Measurements from ENCODE around the gene ERGIC1.
A peak's percentile ranks its signal among the peaks of the same experiment; 100 is the strongest.

Gene ERGIC1

GRCh38 chr5:172926008-172926523 lies 92.0 kb downstream of the ERGIC1 start:
- no peak for DNase-seq

- no peak for DNase-seq
These were observed 92.7 kb downstream of the ERGIC1 start for GRCh38 chr5:172926796-172927195.

GRCh38 chr5:172929371-172929838 lies 95.4 kb downstream of the ERGIC1 start:
- no peak for DNase-seq

- DNase-seq: no peak
These were observed 97.0 kb downstream of the ERGIC1 start for GRCh38 chr5:172931001-172931536.

GRCh38 chr5:172932313-172933017 lies 98.4 kb downstream of the ERGIC1 start:
- DNase-seq: peak; percentile 88

- DNase-seq: no peak
These were observed 99.2 kb downstream of the ERGIC1 start for GRCh38 chr5:172933238-172933637.

- no peak for DNase-seq
These were observed 101.0 kb downstream of the ERGIC1 start for GRCh38 chr5:172935096-172935495.

GRCh38 chr5:172936401-172936800 lies 102.3 kb downstream of the ERGIC1 start:
- no peak for DNase-seq

GRCh38 chr5:172939071-172939470 lies 105.0 kb downstream of the ERGIC1 start:
- no peak for DNase-seq

GRCh38 chr5:172939611-172940267 lies 105.7 kb downstream of the ERGIC1 start:
- DNase-seq: no peak

GRCh38 chr5:172940268-172941066 lies 106.4 kb downstream of the ERGIC1 start:
- no peak for DNase-seq

- no peak for DNase-seq
These were observed 107.0 kb downstream of the ERGIC1 start for GRCh38 chr5:172941067-172941516.

GRCh38 chr5:172942556-172942955 lies 108.5 kb downstream of the ERGIC1 start:
- no peak for DNase-seq

- DNase-seq: no peak
These were observed 109.3 kb downstream of the ERGIC1 start for GRCh38 chr5:172943283-172943841.

- DNase-seq: no peak
These were observed 109.9 kb downstream of the ERGIC1 start for GRCh38 chr5:172943906-172944305.

- no peak for DNase-seq
These were observed 110.7 kb downstream of the ERGIC1 start for GRCh38 chr5:172944741-172945140.

- no peak for DNase-seq
These were observed 111.1 kb downstream of the ERGIC1 start for GRCh38 chr5:172945151-172945550.

GRCh38 chr5:172946146-172946545 lies 112.1 kb downstream of the ERGIC1 start:
- DNase-seq: no peak

GRCh38 chr5:172949426-172949825 lies 115.4 kb downstream of the ERGIC1 start:
- DNase-seq: no peak

- no peak for DNase-seq
These were observed 116.3 kb downstream of the ERGIC1 start for GRCh38 chr5:172950176-172950965.

GRCh38 chr5:172951371-172952033 lies 117.5 kb downstream of the ERGIC1 start:
- no peak for DNase-seq
